Measurements from ENCODE around the gene PABPN1L. TPM values are rescaled to one million over a fixed set of nuclear protein-coding genes. Genes with fewer than 3 reads are reported as not detected.

PABPN1L gene
- total RNA-seq, 1 experiment from 2014 or later, result 0.57 TPM

- TF ChIP-seq ZFX (IDR thresholded peaks at IDR 0.05), result no peak
- no peak for TF ChIP-seq SRF (IDR thresholded peaks at IDR 0.05; ENCODE audit: low read depth)
Measured at GRCh38 chr16:88893127-88893968, 26.9 kb upstream of the PABPN1L start (continued).

GRCh38 chr16:88892065-88892464 lies 25.6 kb upstream of the PABPN1L start:
- BruUV-seq (replicated peaks), result no TSS peak
- no peak for TF ChIP-seq ELF1 (IDR thresholded peaks at IDR 0.05; ENCODE audit: borderline replicate concordance, low read depth)
- TF ChIP-seq EZH2 (IDR thresholded peaks at IDR 0.05), result no peak
- TF ChIP-seq, protein P1, sequence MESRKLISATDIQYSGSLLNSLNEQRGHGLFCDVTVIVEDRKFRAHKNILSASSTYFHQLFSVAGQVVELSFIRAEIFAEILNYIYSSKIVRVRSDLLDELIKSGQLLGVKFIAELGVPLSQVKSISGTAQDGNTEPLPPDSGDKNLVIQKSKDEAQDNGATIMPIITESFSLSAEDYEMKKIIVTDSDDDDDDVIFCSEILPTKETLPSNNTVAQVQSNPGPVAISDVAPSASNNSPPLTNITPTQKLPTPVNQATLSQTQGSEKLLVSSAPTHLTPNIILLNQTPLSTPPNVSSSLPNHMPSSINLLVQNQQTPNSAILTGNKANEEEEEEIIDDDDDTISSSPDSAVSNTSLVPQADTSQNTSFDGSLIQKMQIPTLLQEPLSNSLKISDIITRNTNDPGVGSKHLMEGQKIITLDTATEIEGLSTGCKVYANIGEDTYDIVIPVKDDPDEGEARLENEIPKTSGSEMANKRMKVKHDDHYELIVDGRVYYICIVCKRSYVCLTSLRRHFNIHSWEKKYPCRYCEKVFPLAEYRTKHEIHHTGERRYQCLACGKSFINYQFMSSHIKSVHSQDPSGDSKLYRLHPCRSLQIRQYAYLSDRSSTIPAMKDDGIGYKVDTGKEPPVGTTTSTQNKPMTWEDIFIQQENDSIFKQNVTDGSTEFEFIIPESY (IDR thresholded peaks at IDR 0.05; ENCODE audit: extremely low read depth, insufficient replicate concordance, low read length), result no peak
- no peak for TF ChIP-seq CTCF (IDR thresholded peaks at IDR 0.05 in 2 of 3, conservative IDR thresholded peaks at IDR 0.05 in 1 of 3; ENCODE audit: borderline replicate concordance in 1 of 3, insufficient read depth in 1 of 3, low read depth in 2 of 3, low read length in 2 of 3)
- TF ChIP-seq TCF7L2 (IDR thresholded peaks at IDR 0.05; ENCODE audit: borderline replicate concordance, extremely low read depth, insufficient read depth, insufficient read length), result no peak
- no peak for TF ChIP-seq CBX3 (IDR thresholded peaks at IDR 0.05; ENCODE audit: low read depth)
- TF ChIP-seq JUND (IDR thresholded peaks at IDR 0.05), result no peak
- no peak for TF ChIP-seq EGR1 (IDR thresholded peaks at IDR 0.05; ENCODE audit: low read depth)
- TF ChIP-seq ATF3 (IDR thresholded peaks at IDR 0.05), result no peak
- TF ChIP-seq SP1 (IDR thresholded peaks at IDR 0.05; ENCODE audit: low read depth), result no peak
- no peak for TF ChIP-seq FOSL1 (IDR thresholded peaks at IDR 0.05; ENCODE audit: low read depth)
- no peak for TF ChIP-seq ZNF274 (IDR thresholded peaks at IDR 0.05; ENCODE audit: low read depth, low read length)
- TF ChIP-seq ZFX (IDR thresholded peaks at IDR 0.05), result no peak
- TF ChIP-seq POLR2AphosphoS5 (IDR thresholded peaks at IDR 0.05; ENCODE audit: low read depth, low read length), result no peak
- TF ChIP-seq MAX (IDR thresholded peaks at IDR 0.05), result no peak
- no peak for TF ChIP-seq RAD21 (IDR thresholded peaks at IDR 0.05; ENCODE audit: low read depth)
- no peak for TF ChIP-seq SIN3A (IDR thresholded peaks at IDR 0.05; ENCODE audit: low read depth)
- TF ChIP-seq SRF (IDR thresholded peaks at IDR 0.05; ENCODE audit: low read depth), result no peak
- intact Hi-C loops (cut with micrococcal nuclease), result no loop called here
- CTCF ChIA-PET, result no interaction called here
- DNase-seq (ENCODE audit: low read depth, low spot score) (no peak), ATAC-seq (no peak)
- no peaks in the 10 kb centered on the region for H3K9me2 ChIP-seq (ENCODE audit: insufficient read depth)
- H3K9me3 ChIP-seq (ENCODE audit: control insufficient read depth in 1 of 2, insufficient read depth in 1 of 2, low read depth in 1 of 2, low read length in 2 of 2), result no peaks in the 10 kb centered on the region
- H4K20me1 ChIP-seq (ENCODE audit: insufficient read depth), result no peaks in the 10 kb centered on the region
- no peak overlapping the region for H3K4me2 ChIP-seq (ENCODE audit: low read length)
- no peak overlapping the region for H3K9ac ChIP-seq (ENCODE audit: low read length)
- H3K4me3 ChIP-seq (replicated peaks in 1 of 2; ENCODE audit: low read depth in 1 of 2, low read length in 2 of 2), result no peak overlapping the region
- RAD21 ChIA-PET (ENCODE audit: low non-redundant PET in 1 of 2, low total read pairs in 2 of 2, uncharacterized antibody in 2 of 2, unreplicated experiment in 2 of 2), result no interaction called here
- POLR2A ChIA-PET, result no interaction called here
- no peak overlapping the region for H3K27ac ChIP-seq (ENCODE audit: low read depth, low read length)
- H2AFZ ChIP-seq (ENCODE audit: low read depth, low read length, poor library complexity, severe bottlenecking), result no peak overlapping the region
- H3K79me2 ChIP-seq (ENCODE audit: insufficient read depth, low read length), result no peaks in the 10 kb centered on the region
- H3K4me1 ChIP-seq (ENCODE audit: control insufficient read depth in 1 of 2, insufficient read depth in 2 of 2, low read length in 2 of 2), result peaks cover 0 to 11% of the 10 kb centered on the region in 2 experiments; a peak in 2 of 4 replicates
- H3K27me3 ChIP-seq (ENCODE audit: insufficient read depth, low read length), result no peaks in the 10 kb centered on the region
- no peaks in the 10 kb centered on the region; a peak in 2 of 4 replicates for H3K36me3 ChIP-seq (ENCODE audit: control insufficient read depth in 1 of 2, insufficient read depth in 2 of 2, low read length in 2 of 2)

Measured in HCT116 (cell line).